ENCODE measurements around the gene UGT2B17.
"Not testable (repeated sequence)": the region's sequence is repeated elsewhere in the genome, so short reads cannot be mapped to it uniquely, and the experiment has no call there.

UGT2B17 gene

DNA sequence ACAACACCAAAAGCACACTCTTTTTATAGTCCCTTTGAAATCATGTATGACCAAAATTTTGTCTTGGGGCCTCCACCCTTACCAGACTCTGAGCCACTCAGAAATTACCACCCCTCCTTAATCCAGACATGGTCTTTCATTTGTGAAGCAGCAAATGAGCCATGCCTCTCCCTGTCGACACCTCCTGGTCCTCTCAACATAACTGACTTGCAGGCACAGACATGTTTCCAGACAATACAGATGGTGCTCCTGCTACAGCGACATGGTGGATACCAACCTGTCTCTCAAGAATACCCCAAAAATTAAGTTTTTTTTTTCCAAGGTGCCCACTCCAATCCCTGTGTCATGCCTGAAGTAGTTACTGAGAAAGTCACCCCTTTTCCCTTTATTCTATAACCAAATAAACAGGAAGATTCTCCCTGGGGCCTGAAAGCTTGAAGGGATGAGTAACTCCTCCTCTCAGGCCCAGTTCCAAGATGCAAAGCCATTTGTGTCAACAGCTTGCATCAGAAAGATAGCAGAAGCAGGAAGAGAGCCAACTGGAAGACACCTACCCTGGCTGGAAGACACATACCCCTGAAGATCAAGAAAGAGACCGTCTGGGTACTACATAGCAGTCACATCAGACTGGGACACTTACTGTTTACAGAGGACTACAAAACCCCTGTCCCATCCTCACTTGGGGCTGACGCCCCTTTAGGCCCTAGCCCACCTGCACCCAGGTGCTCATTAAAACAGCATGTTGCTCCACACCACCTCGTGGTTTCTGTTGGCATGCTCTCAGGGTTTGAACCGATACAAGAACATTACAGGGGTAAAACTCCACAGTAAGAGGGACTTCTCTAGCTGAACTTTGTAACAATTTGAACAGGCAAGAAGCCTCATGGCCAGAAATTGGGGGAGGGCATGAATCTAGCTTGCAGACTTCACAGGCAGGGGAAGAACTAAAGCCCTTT is 5.5 kb upstream of the UGT2B17 start:
- no peak overlapping the region for H3K4me3 ChIP-seq (ENCODE audit: low read depth, low read length)
- no peaks in the 10 kb centered on the region for H3K36me3 ChIP-seq (ENCODE audit: control insufficient read depth, insufficient read depth, low read length)
- no peaks in the 10 kb centered on the region for H3K79me2 ChIP-seq
- H3K27ac ChIP-seq = no peak overlapping the region
- no peak overlapping the region for H2AFZ ChIP-seq
- H3K9ac ChIP-seq = no peak overlapping the region
- H3K4me2 ChIP-seq (ENCODE audit: low read length) = no peak overlapping the region
- no peaks in the 10 kb centered on the region for H3K9me3 ChIP-seq (ENCODE audit: control insufficient read depth, low read length)
- H3K27me3 ChIP-seq (ENCODE audit: control insufficient read depth, insufficient read depth, low read length) = no peaks in the 10 kb centered on the region
- H3K4me1 ChIP-seq = no peaks in the 10 kb centered on the region
- TF ChIP-seq, protein P1, sequence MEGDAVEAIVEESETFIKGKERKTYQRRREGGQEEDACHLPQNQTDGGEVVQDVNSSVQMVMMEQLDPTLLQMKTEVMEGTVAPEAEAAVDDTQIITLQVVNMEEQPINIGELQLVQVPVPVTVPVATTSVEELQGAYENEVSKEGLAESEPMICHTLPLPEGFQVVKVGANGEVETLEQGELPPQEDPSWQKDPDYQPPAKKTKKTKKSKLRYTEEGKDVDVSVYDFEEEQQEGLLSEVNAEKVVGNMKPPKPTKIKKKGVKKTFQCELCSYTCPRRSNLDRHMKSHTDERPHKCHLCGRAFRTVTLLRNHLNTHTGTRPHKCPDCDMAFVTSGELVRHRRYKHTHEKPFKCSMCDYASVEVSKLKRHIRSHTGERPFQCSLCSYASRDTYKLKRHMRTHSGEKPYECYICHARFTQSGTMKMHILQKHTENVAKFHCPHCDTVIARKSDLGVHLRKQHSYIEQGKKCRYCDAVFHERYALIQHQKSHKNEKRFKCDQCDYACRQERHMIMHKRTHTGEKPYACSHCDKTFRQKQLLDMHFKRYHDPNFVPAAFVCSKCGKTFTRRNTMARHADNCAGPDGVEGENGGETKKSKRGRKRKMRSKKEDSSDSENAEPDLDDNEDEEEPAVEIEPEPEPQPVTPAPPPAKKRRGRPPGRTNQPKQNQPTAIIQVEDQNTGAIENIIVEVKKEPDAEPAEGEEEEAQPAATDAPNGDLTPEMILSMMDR (IDR thresholded peaks at IDR 0.05) = no peak

DNA sequence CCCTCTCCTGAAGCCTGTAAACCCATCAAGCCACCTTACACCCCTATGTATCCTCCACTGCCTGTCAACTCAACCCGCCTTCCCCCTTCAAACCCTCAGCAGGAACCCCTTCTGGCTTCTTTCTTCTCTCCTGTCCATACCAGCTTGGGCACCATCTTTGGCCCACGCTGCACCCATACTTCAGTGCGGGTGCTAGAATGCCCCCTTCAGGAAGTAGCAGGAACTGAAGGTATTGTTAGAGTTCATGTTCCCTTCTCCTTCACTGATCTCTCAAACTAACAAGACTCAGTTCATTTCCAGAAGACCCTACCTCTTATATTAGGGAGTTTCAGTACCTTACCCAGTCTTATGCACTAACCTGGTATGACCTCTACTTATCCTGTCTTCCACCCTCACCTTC is 1.5 kb upstream of the UGT2B17 start:
- TF ChIP-seq, protein P1 (IDR thresholded peaks at IDR 0.05) = no peak
- H3K9ac ChIP-seq = no peak overlapping the region

DNA sequence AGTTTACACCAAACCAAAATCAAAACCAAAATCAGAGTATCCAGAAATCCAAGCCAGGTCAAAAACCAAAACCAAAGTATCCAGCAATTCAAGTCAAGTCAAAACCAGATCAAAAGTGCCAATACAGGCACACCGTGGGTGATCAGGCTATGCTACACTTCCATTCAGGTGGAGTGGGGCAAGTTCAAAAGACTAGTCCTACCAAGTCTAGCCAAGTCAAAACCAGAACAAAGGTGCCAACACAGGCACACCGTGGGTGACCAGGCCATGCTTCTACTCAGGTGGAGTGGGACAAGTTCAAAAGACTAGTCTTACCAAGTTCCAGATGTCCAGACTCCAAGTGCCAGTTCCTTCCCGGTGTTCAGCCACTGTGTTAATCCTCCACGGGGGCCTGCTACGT is 486 bp downstream of the UGT2B17 start:
- not testable (repeated sequence) for H3K36me3 ChIP-seq (ENCODE audit: control insufficient read depth, insufficient read depth, low read length); H3K4me3 ChIP-seq (ENCODE audit: low read depth, low read length); H3K9me3 ChIP-seq (ENCODE audit: control insufficient read depth, low read length); H3K27ac ChIP-seq; H3K4me2 ChIP-seq (ENCODE audit: low read length); H3K4me1 ChIP-seq; H3K79me2 ChIP-seq; H3K9ac ChIP-seq; H3K27me3 ChIP-seq (ENCODE audit: control insufficient read depth, insufficient read depth, low read length); H2AFZ ChIP-seq

More for the DNA sequence above, 1.5 kb upstream of the UGT2B17 start:
- Histone ChIP-seq H3K79me2 (no peaks in the 10 kb centered on the region), H3K36me3 (ENCODE audit: control insufficient read depth, insufficient read depth, low read length) (no peaks in the 10 kb centered on the region), H2AFZ (no peak overlapping the region), H3K4me1 (no peaks in the 10 kb centered on the region), H3K27ac (no peak overlapping the region), H3K4me2 (ENCODE audit: low read length) (no peak overlapping the region), H3K4me3 (ENCODE audit: low read depth, low read length) (no peak overlapping the region), H3K27me3 (ENCODE audit: control insufficient read depth, insufficient read depth, low read length) (no peaks in the 10 kb centered on the region), H3K9me3 (ENCODE audit: control insufficient read depth, low read length) (no peaks in the 10 kb centered on the region)

DNA sequence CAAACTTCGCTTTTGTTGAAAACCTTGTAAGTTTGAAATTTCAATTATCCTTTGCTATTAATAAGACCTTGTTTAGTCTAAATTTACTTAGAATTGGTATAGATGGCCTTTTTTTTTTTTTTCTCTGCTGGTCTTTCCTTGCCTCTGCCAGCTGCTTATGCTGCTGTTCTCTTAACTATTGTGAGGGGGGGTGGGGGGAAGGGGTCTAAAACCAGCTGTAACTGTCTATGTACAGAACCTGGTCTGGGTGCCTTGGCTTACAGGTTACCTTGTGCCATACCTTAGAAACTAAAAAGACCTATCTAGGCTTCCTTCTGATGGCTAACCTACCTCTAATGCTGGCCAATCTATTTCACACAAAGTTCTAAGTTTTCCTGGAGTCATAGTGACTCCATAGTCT is 1.0 kb downstream of the UGT2B17 start:
- Histone ChIP-seq H3K4me2 (ENCODE audit: low read length) (no peak overlapping the region), H3K9ac (no peak overlapping the region), H3K27ac (no peak overlapping the region), H2AFZ (no peak overlapping the region), H3K4me1 (no peaks in the 10 kb centered on the region), H3K79me2 (no peaks in the 10 kb centered on the region), H3K36me3 (ENCODE audit: control insufficient read depth, insufficient read depth, low read length) (no peaks in the 10 kb centered on the region), H3K27me3 (ENCODE audit: control insufficient read depth, insufficient read depth, low read length) (no peaks in the 10 kb centered on the region), H3K9me3 (ENCODE audit: control insufficient read depth, low read length) (no peaks in the 10 kb centered on the region), H3K4me3 (ENCODE audit: low read depth, low read length) (no peak overlapping the region)
- TF ChIP-seq, protein P1 (IDR thresholded peaks at IDR 0.05) = no peak

DNA sequence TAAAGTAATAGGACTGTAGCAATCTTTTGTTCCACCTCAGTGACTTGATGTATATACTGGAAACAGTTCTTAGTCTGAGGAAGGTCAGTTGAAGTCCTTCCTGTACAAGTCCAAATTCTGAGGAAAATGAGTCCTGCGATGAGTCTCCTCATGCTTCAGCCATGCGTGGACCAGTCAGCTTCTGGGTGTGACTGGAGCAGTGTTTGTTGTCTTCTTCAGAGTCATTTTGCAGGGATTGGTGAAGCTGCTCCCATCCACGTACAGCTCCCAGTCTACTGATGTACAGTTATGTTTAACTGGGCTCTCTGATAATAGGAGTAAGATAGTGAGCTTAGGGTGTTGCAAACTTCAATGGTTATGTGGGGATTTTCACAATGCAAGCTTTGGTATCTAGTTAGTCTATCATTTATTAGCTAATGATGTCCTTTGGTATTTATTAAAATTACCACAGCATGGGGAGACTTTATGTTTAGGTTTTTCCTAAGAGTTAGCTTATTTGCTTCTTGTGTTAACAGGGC is 3.4 kb downstream of the UGT2B17 start:
- H3K4me1 ChIP-seq = no peaks in the 10 kb centered on the region
- TF ChIP-seq, protein P1 (IDR thresholded peaks at IDR 0.05) = no peak
- no peak overlapping the region for H3K9ac ChIP-seq
- H3K36me3 ChIP-seq (ENCODE audit: control insufficient read depth, insufficient read depth, low read length) = no peaks in the 10 kb centered on the region
- no peak overlapping the region for H2AFZ ChIP-seq
- no peaks in the 10 kb centered on the region for H3K79me2 ChIP-seq
- no peaks in the 10 kb centered on the region for H3K27me3 ChIP-seq (ENCODE audit: control insufficient read depth, insufficient read depth, low read length)
- no peaks in the 10 kb centered on the region for H3K9me3 ChIP-seq (ENCODE audit: control insufficient read depth, low read length)
- H3K27ac ChIP-seq = no peak overlapping the region
- H3K4me3 ChIP-seq (ENCODE audit: low read depth, low read length) = no peak overlapping the region
- H3K4me2 ChIP-seq (ENCODE audit: low read length) = no peak overlapping the region

Measured in parathyroid adenoma (tissue), 2 donors.